Measurements from ENCODE around the gene LMTK2.

The LMTK2 gene

DNA sequence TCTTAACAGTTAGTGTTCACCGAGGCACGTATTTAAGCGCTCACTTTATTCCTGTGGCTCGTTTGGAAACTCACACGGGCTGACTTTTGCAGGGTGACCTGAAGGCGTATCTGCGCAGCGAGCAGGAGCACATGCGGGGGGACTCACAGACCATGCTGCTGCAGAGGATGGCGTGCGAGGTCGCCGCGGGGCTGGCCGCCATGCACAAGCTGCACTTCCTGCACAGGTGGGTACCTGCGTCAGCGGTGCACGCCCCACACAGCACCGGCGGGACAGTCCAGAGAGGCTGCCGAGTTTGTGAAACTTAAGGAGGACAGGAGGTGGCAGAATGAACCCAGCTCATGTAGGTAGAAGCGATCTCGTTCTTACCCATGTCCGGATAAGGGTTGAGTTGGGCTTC, 64.8 kb downstream of the LMTK2 start:
- H3K27me3 ChIP-seq (ENCODE audit: insufficient read depth, low read depth, severe bottlenecking) = no peaks in the 10 kb centered on the region
- no peak overlapping the region for H3K27ac ChIP-seq
- no peaks in the 10 kb centered on the region for H3K9me3 ChIP-seq (ENCODE audit: severe bottlenecking)
- H3K4me3 ChIP-seq (ENCODE audit: low read depth, low read length) = no peak overlapping the region
- no peak for DNase-seq
- H3K36me3 ChIP-seq = peaks cover 5% of the 10 kb centered on the region
- TF ChIP-seq, protein P1, sequence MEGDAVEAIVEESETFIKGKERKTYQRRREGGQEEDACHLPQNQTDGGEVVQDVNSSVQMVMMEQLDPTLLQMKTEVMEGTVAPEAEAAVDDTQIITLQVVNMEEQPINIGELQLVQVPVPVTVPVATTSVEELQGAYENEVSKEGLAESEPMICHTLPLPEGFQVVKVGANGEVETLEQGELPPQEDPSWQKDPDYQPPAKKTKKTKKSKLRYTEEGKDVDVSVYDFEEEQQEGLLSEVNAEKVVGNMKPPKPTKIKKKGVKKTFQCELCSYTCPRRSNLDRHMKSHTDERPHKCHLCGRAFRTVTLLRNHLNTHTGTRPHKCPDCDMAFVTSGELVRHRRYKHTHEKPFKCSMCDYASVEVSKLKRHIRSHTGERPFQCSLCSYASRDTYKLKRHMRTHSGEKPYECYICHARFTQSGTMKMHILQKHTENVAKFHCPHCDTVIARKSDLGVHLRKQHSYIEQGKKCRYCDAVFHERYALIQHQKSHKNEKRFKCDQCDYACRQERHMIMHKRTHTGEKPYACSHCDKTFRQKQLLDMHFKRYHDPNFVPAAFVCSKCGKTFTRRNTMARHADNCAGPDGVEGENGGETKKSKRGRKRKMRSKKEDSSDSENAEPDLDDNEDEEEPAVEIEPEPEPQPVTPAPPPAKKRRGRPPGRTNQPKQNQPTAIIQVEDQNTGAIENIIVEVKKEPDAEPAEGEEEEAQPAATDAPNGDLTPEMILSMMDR (IDR thresholded peaks at IDR 0.05; ENCODE audit: low read depth, low read length) = no peak

DNA sequence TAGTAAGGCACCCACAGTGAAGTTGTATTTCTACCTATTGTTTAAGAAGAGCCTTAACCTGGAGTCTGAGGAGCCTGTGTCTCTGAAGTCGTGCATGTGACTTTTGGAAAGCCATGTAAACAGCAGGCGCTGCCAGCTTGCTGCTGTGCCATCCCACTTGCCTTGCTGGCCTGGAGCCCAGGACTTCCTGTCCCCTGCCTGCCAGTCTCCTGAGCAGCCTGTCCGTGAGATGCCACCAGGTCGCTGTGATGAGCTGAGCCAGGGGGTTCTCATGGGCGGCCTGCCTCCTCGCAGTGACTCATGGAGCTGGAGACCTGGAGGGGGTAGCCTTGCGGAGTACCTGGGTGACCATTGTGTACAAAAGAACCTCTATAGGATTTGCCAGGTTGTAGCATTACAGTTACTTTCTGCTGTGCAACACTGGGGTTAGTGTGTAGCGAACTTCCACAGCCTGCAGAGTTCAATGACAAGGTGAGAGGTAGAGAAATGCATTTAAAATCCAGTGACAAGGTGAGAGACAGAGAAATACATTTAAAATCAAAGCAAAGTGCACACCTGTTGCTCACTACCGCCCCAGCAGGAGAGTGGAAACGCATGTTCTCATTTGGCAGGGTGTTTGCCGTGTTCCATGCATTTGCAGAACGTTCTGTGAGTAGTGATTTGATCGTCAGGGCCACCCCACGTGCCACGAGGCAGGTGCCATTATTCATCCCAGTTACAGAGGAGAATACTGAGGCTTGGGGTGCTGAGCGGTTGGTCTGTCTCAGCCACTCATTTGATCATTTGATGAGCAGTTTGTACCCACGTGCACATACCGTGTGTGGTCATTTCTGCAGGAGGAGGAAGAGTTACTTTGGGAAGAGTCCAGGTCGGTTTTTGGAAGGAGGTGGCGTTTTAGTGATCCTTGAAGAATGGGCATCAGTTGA, 67.9 kb downstream of the LMTK2 start:
- no peaks in the 10 kb centered on the region for H3K9me3 ChIP-seq (ENCODE audit: severe bottlenecking)
- TF ChIP-seq, protein P1 (IDR thresholded peaks at IDR 0.05; ENCODE audit: low read depth, low read length) = no peak
- H3K4me3 ChIP-seq (ENCODE audit: low read depth, low read length) = no peak overlapping the region
- no peak for DNase-seq
- H3K27ac ChIP-seq = no peak overlapping the region
- peaks cover 11% of the 10 kb centered on the region for H3K36me3 ChIP-seq
- H3K27me3 ChIP-seq (ENCODE audit: insufficient read depth, low read depth, severe bottlenecking) = no peaks in the 10 kb centered on the region

DNA sequence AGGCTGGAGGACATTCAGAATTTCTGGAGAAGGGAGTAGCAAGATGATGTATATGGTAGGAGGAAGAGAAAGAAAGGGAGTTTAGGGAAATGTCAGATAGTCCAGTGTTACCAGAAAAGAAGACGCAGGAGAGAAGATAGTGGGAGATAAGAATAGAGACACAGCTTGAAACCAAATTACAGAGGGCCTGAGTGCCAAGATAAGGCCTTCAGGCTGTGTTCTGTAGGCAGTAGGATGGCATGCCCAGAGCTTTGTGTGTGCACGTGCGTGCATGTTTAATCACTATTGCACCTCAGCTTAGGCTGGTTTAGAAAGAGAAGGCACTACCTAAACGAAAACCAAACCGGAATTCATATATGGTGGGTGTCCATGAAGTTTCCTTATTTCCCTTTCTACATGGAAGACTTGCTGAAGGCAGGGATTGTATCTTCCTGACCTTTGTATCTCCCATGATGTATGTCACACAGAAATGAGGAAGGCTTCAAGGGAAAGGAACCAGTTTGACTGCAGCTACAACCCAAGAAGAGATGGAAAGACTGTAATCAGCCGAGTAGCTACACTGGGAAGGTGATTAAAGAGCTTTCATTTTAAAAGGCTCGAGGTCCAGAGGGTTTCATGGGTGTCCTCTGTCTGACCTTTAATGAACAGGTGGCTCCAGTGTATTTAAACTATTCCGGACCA, 68.7 kb downstream of the LMTK2 start:
- TF ChIP-seq, protein P1 (IDR thresholded peaks at IDR 0.05; ENCODE audit: low read depth, low read length) = no peak
- Histone ChIP-seq H3K36me3 (peaks cover 14% of the 10 kb centered on the region), H3K27me3 (ENCODE audit: insufficient read depth, low read depth, severe bottlenecking) (no peaks in the 10 kb centered on the region), H3K27ac (no peak overlapping the region), H3K9me3 (ENCODE audit: severe bottlenecking) (no peaks in the 10 kb centered on the region), H3K4me3 (ENCODE audit: low read depth, low read length) (no peak overlapping the region)
- no peak for DNase-seq

DNA sequence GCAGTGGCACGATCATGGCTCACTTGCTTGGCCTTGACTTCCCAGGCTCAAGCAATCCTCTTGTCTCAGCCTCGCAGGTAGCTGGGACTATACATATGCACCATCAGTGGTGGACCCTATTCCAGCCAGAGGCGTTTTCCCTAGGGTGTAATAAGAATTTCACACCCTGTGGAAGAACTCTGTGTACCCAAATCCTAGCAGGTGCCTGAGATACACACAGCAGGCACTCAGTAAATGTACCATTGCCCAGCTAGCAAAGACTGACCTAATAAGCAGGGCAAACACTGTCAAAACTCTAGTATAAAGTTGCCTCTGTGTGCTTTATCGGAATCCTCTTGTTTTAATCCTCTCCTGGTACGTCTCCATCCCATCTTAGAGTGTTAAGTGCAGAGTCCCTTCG, 70.9 kb downstream of the LMTK2 start:
- no peaks in the 10 kb centered on the region for H3K9me3 ChIP-seq (ENCODE audit: severe bottlenecking)
- no peaks in the 10 kb centered on the region for H3K27me3 ChIP-seq (ENCODE audit: insufficient read depth, low read depth, severe bottlenecking)
- H3K27ac ChIP-seq = no peak overlapping the region
- no peak for DNase-seq
- TF ChIP-seq, protein P1 (IDR thresholded peaks at IDR 0.05; ENCODE audit: low read depth, low read length) = no peak
- no peak overlapping the region for H3K4me3 ChIP-seq (ENCODE audit: low read depth, low read length)
- peaks cover 14% of the 10 kb centered on the region for H3K36me3 ChIP-seq

DNA sequence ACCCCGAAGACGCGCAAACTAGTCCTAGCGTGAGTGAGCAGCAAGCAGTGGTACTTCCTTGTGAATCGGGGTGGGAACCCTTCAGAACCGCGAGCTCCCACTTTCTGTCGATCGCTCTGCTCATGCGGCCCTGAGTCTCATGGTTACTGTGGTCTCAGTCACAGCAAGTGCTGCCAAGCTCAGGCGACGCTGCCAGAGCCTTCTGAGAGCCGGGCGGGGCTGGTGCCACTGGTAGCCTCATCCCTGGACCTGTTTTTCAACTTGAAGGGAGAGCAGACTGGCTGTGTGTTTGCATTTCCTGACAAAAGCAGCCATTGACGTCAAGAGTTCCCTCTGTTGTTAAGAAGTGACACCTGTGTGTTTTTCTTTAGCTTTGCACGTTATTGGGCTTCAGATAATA, 71.7 kb downstream of the LMTK2 start:
- no peak for DNase-seq
- no peak overlapping the region for H3K27ac ChIP-seq
- TF ChIP-seq, protein P1 (IDR thresholded peaks at IDR 0.05; ENCODE audit: low read depth, low read length) = no peak
- no peaks in the 10 kb centered on the region for H3K9me3 ChIP-seq (ENCODE audit: severe bottlenecking)
- H3K36me3 ChIP-seq = peaks cover 11% of the 10 kb centered on the region
- no peak overlapping the region for H3K4me3 ChIP-seq (ENCODE audit: low read depth, low read length)
- no peaks in the 10 kb centered on the region for H3K27me3 ChIP-seq (ENCODE audit: insufficient read depth, low read depth, severe bottlenecking)

Measured in WERI-Rb-1 (cell line).